Stimulated activated CD4-positive, alpha-beta T cell treated with anti-CD3 and anti-CD28 coated beads, Interleukin-15, amount 100 ng/mL, for 24 hours (primary cell): ENCODE data around the gene RASA3.
"Not testable (repeated sequence)": the region's sequence is repeated elsewhere in the genome, so short reads cannot be mapped to it uniquely, and the experiment has no call there.

ENCODE experiments used
- DNase-seq: peaks from one replicate; pipeline ENCODE4 v3.0.0-alpha.2; 2020

RASA3 gene

GRCh38 chr13:114027046-114027715, 105.2 kb downstream of the RASA3 start:
- no peak for DNase-seq

GRCh38 chr13:114026481-114026880, 105.9 kb downstream of the RASA3 start:
- DNase-seq = no peak

DNA sequence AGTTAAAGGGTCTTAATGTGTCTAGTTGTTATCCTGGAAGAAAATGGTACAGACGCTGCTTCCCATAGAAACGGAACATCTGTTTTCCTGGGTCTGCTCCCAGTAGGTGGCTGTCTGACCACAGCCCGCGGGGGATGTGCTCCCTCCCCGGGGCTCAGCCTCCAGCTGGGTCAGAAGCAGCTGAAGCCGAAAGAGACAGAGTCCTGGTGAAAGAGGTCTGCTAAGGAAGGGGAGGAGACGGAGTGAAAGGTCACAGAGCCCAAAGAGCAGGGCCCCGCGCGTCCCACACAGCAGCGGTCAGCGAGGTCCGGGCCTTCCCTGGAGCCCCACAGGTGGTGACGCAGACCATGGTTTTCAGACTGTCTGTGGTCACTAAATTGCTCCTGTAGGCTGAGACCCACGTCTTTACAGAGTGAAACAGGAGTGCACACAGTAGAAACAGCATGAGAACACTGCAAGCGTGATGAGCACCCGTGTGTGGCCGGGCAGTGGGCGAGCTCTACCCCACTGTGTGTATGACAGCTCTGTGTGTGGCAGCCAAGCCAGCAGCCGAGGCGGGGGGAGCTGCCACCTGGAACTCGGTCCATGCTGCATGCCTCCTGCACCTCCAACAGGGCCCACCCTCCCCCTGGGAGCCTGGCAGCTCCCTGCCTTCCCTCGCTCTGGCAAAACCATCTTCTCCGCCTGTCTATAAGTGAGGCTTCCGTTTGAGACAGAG, 106.5 kb downstream of the RASA3 start:
- DNase-seq = no peak

GRCh38 chr13:114025405-114025713, 107.1 kb downstream of the RASA3 start:
- no peak for DNase-seq

DNA sequence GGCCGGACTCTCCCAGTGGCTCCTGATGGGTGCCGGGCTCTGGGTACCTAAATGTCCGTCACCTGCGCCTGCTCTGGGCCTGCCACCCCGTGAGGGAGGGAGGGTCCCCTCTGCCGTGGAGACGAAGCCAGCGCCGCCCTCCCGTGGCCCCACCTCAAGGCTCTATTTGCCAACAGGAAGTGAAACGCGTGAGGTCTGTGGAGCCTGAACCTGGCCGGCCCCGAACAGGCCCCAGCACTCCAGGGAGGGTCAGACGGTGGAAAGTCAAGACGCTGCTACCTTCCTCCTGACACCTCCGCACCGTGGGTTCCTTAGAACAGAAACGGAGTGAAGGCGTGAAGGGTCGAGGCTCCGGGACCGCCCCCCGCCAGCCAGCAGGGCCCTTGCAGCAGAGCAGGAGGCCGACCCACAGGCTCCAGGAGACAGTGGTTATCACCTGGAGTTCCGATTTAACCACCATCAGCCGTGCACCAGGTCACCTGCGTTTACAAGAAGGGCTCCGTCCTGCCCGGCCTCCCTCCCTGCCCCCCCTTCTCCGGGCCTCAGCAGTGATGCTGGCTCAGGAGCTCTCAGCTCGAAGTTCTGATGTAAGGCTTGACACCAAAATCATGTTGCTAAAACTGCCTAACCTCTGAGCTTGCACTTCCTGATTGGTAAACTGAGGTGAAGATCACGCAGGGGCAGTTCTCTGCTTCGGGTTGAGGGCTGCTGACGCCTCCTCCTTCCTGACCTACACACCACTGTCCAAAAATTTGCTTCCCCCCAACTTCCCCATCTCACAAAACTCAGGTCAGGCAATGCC, 107.6 kb downstream of the RASA3 start:
- no peak for DNase-seq

- no peak for DNase-seq
Observed at GRCh38 chr13:114023716-114024602, 108.5 kb downstream of the RASA3 start.

DNA sequence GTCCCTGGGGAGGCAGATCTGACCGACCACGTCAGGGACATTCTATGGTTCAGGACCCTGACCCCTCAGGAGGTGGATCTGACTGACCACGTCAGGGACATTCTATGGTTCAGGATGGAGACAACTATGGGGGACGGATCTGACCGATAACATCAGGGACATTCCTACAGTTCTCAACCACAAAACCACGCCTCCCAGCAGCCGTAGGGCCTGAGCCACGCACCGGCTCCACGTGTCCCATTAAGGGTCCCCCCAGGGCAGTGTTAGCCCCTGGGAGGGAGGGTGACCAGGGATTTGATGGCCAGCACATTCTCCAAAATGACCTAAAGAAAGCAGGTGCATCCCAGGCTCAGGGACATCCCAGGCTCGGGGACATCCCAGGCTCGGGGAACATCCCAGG, 109.5 kb downstream of the RASA3 start:
- DNase-seq = no peak

DNA sequence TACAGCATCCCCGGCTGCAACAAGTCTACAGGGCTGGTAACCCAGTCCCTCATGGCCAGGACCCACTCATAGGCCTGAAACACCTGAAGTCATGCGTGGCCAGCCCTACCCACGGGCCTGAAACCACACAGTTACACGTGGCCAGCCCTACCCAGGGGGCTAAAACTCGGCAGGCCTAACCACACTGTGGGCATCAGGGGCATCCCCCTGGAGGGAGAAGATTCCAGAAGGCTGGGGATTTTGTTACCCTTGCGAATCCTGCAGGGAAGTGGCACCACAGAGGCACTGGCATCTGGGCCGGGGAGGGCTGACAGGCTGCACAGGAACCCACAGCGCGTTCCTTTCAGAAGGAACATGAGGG, 110.1 kb downstream of the RASA3 start:
- DNase-seq = no peak

GRCh38 chr13:114021464-114022308, 110.7 kb downstream of the RASA3 start:
- DNase-seq = no peak

DNA sequence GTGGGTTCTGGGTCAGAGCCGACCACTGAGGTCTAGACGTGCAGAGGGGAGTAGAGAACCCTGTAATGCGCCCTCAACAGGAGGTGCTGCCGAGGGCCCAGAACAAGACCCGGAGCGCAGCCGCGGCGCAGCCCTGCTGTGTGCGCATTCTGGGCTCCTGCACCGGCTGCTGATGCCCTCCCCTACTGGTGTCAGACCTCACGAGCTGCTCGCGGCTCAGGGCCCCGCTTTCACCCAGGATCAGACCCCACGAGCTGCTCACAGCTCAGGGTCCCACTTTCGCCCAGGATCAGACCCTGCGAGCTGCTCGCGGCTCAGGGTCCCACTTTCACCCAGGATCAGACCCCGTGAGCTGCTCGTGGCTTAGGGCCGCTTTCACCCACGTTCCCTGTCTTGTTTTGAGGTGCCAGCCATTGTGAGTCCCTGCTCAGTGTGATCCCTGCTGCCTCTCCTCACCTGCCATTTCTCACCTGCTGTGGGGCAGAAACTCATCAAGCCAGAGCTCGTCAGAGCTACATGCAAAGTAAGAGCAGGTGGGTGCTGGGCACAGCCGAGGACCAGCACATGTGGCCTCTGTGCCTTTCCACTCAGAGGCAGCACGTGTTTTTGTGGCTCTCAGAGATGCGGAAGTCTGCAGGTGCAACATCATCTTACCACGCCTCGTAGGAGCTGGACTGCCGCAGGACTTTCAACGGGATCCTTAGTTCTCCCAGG, 111.5 kb downstream of the RASA3 start:
- DNase-seq = no peak

DNA sequence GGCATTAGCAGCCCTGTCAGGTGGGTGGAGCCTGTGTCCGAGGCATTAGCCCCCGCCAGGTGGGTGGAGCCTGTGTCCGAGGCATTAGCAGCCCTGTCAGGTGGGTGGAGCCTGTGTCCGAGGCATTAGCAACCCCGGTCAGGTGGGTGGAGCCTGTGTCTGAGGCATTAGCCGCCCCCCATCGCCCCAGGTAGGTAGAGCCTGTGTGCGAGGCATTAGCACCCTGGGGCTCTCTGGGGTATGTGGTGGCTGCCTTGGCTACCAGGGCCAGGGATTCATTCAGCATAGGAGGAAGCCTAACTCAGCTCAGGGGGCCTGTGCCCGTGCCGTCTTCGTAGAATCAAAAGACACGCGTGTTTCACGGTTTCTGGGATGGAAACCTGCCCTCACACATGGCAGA, 112.3 kb downstream of the RASA3 start:
- DNase-seq = not testable (repeated sequence)

DNA sequence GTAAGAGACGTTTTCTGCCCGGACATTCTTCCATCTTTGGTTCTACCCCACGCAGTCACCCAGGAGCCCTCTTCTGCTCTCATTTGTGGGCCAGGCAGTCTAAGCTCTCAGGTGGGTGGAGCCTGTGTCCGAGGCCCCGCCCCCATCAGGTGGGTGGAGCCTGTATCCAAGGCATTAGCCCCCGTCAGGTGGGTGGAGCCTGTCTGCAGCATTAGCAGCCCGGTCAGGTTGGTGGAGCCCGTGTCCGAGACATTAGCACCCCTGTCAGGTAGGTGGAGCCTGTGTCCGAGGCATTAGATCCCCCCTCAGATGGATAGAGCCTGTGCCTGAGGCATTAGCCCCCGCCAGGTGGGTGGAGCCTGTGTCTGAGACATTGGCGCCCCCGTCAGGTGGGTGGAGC, 113.1 kb downstream of the RASA3 start:
- peak; percentile 64 for DNase-seq

- no peak for DNase-seq
Observed at GRCh38 chr13:114018461-114019055, 113.9 kb downstream of the RASA3 start.

- no peak for DNase-seq
Observed at GRCh38 chr13:114017966-114018365, 114.5 kb downstream of the RASA3 start.

DNA sequence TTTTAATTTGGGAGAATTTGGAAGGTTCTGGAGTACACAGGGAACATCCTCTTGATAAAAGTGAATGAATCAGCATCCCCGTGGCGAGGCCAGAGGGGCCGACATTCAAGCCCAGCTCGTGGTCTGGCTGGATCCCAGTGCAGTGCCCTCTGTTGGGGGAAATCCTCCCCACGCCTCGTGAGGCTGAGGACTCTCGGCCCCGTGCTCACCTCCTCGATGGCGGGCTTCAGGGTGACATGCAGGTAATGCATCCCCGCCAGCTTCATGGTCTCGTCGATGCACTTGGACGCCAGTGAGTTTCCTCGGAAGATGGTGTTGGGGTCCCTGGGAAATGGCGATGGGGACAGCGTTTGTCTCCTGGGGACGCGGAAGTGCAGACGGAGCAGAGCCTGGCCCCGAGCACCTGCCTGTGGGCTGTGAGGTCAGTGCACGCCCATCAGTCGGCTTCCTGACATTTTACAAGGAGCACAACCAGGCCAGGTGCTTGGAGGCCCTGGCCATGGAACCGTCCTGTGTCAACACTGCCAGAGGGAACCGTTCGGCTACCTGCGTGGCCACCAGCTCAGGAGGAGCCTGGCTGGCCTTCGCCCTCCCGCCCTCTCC, 115.3 kb downstream of the RASA3 start:
- DNase-seq = no peak

DNA sequence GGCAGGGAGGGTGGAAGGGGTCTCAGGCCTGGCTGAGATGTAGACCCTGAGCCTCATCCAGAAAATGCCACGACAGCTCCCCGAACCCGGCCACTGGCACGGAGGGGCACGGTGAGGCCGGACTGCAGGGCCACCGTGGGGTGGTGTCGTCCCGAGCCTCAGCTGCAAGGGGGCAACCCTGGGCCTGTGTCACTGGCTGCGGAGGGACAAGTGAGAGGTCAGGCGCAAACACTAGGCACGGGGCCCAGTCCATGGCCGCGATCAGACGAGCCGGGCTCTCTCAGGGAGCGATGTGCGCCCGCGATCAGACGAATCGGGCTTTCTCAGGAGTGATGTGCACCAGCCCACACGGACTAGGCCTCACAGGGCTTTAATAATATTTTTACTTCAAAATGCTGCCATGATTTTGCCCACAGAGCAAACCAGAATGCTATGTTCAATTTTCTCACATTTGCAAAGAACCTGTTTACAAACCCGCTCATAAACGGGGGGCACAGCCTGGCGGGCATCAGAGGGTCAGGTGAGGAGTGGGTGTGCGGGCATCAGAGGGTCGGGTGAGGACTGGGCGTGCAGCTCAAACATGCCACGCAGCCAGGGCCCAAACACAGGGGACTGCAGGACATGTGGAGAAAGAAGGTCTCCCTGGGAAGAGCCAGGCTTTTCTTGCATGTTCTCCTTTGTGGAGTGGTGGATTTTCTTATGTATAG, 115.9 kb downstream of the RASA3 start:
- DNase-seq = no peak

DNA sequence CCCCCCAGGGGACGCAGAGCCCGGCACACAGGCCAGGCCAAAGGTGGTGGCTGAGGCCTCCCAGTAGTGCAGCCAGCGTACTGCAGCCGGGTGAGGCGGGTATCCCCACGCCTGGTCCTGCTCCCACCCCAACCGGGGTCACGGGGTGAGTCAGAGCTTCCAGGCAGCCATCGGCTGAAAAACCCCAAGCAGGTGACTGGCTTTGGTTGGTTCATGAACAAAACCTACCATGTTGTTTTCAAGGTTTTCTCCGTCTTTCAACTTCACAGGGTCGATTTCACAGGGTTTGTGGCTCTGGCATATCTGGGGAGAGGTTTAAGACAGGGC, 116.5 kb downstream of the RASA3 start:
- peak; percentile 27 for DNase-seq

DNA sequence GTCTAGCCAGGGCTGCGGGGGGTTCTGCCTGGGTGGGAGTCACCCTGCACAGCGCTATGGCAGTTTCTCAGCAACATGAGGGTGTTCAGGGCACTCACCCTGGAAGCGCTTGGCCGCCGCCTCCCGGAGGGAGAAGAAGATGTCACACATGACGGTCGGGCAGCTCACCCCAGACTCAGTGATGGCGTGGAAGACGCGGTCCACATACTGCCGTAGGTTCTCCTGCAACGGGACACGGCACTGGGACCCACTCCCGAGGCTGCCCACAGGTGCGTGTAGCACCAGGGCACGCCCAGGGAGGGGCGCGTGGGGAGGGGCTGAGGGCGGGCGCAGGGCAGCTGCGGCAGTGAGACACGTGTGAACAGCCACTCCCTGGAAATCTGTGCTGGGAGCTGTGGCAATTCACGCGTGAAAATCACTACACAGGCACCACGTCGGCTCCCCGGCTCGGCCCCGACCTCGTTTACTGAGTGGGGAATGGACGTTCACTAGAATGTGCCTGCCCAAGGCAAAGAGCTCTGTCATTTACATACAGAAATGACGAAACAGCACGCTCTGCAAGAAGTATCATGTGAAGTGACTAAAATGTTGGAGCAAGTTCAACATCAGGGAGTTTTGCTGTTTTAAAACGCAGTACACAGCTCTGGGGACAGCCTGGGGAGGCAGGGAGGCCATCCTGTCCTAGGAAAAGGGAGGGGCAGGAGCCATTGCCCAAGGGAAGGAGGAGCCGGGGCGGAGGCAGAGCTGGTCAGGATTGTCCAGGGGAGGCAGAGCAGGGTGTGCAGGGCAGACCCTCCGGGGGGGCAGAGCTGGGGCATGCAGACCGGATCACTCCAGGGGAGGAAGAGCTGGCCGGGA, 117.1 kb downstream of the RASA3 start:
- no peak for DNase-seq
